HG03520 (cell line): ENCODE measurements around the gene NME4.

Source experiments
- ATAC-seq: cut with Tn5 transposase; IDR thresholded peaks from one replicate; pipeline ENCODE4 v1.9.1; 2021; ENCODE audit warnings: mild to moderate bottlenecking, moderate library complexity; ENCODE audit not compliant: unreplicated experiment

The NME4 gene

DNA sequence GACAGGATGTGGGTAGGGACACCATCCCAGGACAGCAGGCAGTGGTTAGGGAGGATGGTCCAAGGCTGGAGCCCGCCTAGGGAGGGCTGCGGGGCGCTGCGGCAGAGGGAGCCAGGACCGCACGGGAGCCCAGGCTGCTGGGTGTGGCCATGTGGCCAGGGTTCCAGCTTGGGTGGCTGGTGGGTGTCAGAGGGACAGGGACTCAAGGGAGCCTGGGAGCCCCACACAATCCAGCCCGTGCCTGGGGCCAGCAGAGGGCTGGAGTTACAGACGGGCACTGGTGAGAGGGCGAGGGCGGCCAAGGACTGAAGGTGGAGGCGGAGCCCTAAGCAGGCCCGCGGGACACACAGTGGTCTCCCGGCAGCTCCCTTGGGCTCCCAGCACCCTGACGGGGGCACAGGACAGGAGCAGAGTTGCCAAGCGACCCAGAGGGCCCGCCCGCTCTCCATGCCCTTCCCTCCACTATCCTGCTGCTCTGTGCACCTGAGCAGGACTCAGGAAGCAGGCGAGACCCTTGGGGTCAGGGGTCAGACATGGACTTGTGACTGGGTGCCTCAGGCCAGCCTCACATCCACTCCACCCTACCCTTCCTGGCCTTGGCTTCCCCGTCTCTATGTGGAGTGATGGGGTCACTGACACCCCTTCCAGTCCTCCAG lies 33.8 kb upstream of the NME4 start:
- no peak for ATAC-seq

DNA sequence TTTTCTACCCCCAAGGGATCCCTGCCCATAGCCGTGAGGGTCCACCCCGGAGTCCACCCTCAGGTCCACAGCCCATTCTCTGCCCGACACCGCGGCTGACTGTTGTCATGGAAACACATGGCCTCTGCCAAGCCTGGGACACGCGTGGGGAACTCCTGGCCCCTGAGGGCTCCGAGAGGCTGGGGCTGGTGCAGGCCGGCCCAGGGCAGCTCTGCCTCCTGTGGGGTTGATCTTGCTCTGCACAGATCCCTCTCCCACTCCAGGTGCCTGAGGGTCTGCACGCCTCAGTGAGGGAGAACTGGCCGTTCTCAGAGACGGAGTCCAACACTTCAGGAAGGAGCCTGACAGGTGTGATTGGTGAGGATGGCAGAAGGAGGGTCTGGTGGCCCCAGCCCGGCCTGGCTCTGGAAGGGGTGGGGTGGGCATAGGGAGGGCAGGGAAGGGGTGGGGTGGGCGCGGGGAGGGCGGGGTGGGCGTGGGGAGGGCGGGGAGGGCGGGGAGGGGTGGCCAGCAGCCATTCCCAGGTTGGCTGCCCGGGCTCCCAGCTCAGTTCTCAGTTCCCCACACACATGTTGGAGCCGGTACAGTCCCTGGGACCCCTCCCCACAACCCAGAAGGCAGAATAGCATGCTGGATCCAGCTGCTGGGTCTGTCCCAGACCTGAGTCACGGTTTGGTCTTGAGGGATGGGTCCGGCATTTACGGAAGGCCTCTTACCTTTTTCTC lies 33.1 kb upstream of the NME4 start:
- ATAC-seq, result no peak

- no peak for ATAC-seq
These were observed 32.2 kb upstream of the NME4 start for GRCh38 chr16:364595-365491.

DNA sequence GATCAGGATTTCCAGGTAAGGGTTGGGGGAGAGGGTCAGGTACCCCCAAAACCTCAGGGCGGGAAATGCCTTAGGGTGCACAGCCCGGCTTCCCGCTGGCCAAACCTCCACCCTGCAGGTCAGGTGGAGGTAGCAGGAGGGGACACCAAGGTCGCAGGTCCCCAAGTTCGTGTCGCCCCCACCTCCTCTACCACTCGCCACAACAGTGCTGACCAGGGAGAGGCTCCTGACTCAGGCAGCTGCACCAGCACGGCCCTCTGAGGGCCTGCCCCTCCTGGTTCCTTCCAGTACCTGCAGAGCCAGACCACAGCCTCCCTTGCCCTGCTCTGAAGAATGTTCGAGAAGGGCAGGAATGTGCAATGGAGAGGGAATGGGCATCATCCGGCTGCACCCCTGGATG lies 30.5 kb upstream of the NME4 start:
- no peak for ATAC-seq

DNA sequence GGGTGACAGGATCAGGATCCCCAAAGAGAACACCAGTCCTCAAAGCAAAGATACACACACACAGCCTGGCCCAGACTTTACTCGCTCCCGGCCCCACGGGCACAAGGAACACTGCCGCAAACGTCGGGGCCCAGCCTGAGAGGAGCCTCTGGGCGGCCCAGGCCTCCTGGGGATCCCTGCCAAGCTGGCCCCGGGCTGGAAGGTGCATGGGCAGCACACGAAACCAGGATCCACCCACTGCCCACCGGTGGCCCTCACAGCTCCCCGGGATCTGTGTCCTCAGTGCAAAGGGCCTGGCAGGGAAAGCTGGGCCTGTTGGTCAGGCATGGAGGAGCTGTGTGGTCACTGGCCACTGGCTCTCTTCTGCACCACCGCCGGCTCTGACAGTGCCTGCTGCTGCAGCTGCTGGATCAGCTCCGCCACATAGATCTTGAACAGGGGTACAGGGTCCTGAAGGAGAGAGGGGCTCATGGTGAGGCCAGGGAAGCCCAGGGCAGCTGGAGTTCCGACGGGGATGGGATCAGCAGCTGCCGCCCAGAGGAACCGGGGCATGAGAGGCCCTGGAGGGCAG lies 29.6 kb upstream of the NME4 start:
- no peak for ATAC-seq

- no peak for ATAC-seq
These were observed 28.4 kb upstream of the NME4 start for GRCh38 chr16:368388-369158.

DNA sequence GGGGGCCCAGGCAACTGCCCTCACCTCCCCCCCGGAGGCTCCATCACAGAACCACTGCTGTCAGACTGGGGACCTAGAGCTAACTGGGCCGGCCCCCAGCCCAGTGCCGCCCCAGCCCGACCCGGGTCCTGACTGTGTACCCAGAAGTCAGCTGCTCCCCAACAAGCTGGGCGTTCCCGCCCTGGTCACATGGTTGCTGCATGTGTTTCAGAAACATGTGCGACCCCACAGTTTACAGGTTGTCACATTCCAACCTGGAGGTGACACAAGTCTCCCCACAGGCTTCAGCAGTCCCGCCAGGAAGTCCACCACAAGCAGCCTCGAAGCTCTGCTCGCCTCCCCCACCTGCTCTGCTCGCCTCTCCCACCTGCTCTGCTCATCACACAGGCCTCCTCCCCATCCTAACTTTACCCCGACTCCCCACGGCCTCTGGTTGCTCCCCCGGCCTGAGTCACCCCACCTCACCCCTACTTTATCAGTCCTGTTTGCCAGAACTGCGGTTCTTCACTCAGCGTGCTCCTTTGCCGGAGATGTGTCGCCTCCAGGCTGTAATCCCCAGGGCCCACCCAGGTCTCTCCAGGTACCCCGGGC lies 27.6 kb upstream of the NME4 start:
- ATAC-seq, result no peak

DNA sequence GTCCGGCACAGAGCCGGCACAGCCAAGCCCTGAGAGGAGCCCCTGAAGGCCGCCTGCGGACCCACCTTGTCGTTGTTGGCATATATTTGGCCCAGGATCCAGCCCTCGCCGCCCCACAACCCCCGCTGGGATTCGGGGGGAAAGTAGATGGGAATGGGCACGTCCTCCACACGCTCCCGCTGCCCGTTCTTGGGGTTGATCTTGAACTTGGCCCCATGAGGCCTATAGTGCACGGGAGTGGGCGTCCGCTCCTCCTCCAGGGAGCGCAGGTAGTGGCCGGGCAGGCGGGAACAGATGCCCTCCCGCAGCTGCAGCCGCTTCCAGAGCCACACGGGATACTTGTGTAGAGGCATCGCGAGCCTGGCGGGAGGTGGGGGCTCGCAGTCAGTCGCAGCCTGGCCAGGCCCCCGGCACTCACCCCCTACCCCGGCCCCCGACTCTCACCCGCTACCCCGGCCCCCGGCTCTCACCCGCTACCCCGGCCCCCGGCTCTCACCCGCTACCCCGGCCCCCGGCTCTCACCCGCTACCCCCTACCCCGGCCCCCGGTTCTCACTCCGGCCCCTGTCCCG lies 27.0 kb upstream of the NME4 start:
- ATAC-seq, result no peak

- ATAC-seq, result peak; percentile 82
These were observed 26.6 kb upstream of the NME4 start, which contains the start of gene MRPL28 for GRCh38 chr16:370443-370842. Gene MRPL28, minus strand, starts transcription at chr16:370538. Its CDS starts 320 bp downstream, at chr16:370218.

DNA sequence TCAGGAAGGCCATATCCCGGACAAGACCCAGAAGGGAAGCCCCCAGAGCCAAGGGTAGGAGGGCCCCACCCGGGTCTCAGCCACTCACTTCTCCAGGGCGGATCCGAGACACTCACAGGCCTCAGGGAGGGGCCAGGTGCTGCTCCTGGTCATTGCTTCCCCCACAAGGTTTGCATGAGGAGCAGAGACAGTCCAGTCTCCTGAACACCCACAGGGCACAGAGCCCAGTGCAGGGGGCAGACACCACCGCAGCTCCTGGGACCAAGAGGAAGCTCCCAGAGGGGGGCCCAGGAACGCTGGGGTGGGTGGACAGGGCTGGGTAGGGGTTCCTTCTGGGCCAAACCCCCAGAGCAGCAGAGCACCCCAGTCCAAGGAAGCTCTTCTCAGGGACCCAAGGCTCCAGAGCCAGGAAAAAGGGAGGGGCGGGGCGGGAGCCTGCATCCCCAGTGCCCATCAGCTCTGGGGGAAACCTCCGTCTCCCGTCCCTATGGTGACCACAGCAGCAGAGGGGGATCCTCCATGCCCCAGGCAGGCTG lies 26.0 kb upstream of the NME4 start:
- ATAC-seq, result no peak

- ATAC-seq, result no peak
These were observed 25.3 kb upstream of the NME4 start for GRCh38 chr16:371515-372301.

- ATAC-seq, result no peak
These were observed 24.6 kb upstream of the NME4 start for GRCh38 chr16:372302-372983.

- ATAC-seq, result no peak
These were observed 23.9 kb upstream of the NME4 start for GRCh38 chr16:373020-373598.

GRCh38 chr16:373848-374615 lies 23.0 kb upstream of the NME4 start:
- ATAC-seq, result no peak

- no peak for ATAC-seq
These were observed 22.4 kb upstream of the NME4 start for GRCh38 chr16:374616-374926.

DNA sequence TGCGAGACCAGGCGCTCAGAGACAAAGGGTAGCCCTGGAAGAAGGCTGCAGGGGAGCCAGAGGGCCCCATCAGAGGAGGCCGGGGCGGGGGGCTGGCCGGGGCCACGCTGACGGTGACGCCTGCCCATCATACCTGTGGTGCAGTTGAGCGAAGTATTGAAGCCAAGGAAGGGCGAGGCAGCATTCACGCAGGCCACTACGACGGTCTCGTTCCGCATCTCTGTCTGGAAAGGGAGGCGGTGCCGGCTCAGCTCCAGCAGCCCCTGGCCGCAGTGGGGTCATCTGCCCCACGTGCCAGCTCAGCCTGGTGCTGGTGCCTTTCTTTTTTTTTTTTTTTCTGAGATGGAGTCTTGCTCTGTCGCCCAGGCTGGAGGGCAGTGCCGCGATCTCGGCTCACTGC lies 21.8 kb upstream of the NME4 start:
- ATAC-seq, result no peak
